Measurements from ENCODE around the gene AUP1.
A peak's percentile ranks its signal among the peaks of the same experiment; 100 is the strongest.

DNA sequence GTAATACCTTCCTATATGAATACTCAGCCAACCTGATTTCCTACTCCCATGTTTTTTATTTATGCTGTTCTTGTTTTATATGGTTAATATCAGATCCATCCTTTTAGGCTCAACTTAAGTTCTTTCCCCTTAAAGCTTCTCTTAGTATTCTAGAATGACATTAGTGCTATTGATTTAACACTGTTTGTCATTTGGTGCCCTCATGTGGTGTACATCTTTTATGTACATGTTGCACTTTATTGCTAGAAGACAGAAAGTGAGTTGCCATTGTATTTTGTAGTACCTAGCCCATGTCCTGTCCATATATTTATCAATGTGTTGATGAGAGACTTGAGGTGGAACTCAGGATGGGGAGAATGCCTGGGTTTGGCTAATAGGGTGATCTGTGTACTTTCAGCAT lies 2.7 kb upstream of the AUP1 start:
- TF ChIP-seq, protein P1, sequence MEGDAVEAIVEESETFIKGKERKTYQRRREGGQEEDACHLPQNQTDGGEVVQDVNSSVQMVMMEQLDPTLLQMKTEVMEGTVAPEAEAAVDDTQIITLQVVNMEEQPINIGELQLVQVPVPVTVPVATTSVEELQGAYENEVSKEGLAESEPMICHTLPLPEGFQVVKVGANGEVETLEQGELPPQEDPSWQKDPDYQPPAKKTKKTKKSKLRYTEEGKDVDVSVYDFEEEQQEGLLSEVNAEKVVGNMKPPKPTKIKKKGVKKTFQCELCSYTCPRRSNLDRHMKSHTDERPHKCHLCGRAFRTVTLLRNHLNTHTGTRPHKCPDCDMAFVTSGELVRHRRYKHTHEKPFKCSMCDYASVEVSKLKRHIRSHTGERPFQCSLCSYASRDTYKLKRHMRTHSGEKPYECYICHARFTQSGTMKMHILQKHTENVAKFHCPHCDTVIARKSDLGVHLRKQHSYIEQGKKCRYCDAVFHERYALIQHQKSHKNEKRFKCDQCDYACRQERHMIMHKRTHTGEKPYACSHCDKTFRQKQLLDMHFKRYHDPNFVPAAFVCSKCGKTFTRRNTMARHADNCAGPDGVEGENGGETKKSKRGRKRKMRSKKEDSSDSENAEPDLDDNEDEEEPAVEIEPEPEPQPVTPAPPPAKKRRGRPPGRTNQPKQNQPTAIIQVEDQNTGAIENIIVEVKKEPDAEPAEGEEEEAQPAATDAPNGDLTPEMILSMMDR (IDR thresholded peaks at IDR 0.05; ENCODE audit: low read depth, low read length) = peak; percentile 66
- TF ChIP-seq EZH2phosphoT487 (IDR thresholded peaks at IDR 0.05; ENCODE audit: low read depth) = no peak
